T-helper 1 cell treated with Interleukin-12 subunit alpha and Interleukin-12 subunit beta and Interleukin-4 antibody, amounts not matched to agents 30 μg/mL and 1 μg/mL, for 36 hours (primary cell): ENCODE data around the gene DNAJB2.

ENCODE experiments used
- H3K27ac Mint-ChIP-seq: one replicate; pipeline ENCODE4 v1.8.0; 2021; ENCODE audit warnings: mild to moderate bottlenecking, mixed read lengths
- H3K27me3 Mint-ChIP-seq: one replicate; pipeline ENCODE4 v1.8.0; 2021; ENCODE audit warnings: low read depth, mixed read lengths
- H3K36me3 Mint-ChIP-seq: one replicate; pipeline ENCODE4 v1.8.0; 2021; ENCODE audit warnings: low read depth, mixed read lengths
- H3K4me1 Mint-ChIP-seq: one replicate; pipeline ENCODE4 v1.8.0; 2021; ENCODE audit warnings: low read depth, mixed read lengths
- H3K4me3 Mint-ChIP-seq: one replicate; pipeline ENCODE4 v1.8.0; 2021; ENCODE audit warnings: mild to moderate bottlenecking, moderate library complexity, mixed read lengths
- H3K9me3 Mint-ChIP-seq: one replicate; pipeline ENCODE4 v1.8.0; 2021; ENCODE audit warnings: mixed read lengths

Gene DNAJB2

DNA sequence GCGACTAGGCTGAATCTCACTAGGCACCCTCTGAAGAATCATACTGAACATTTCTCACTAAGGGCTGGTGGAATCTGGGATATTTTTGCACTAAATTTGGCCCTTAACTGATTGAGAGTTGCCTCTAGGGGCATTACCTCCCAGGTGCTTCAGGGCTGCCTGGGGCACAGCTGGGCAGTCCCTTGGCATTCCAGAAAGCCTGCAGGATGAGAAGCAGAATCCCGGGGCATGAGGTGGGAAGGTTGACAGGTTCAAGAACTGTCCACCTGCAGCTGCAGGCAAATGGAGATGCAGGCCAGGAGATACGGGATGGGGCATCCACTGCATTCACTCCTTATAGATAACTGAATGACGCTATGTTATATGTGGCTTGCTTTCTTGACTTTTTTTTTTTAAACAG, 46.0 kb downstream of the DNAJB2 start:
- H3K36me3 Mint-ChIP-seq = no peaks in the 10 kb centered on the region
- H3K27me3 Mint-ChIP-seq = peaks cover 31% of the 10 kb centered on the region
- H3K9me3 Mint-ChIP-seq = no peaks in the 10 kb centered on the region
- peaks cover 2% of the 10 kb centered on the region for H3K4me1 Mint-ChIP-seq
- no peak overlapping the region for H3K4me3 Mint-ChIP-seq
- no peak overlapping the region for H3K27ac Mint-ChIP-seq

- H3K4me1 Mint-ChIP-seq = peaks cover 2% of the 10 kb centered on the region
- no peaks in the 10 kb centered on the region for H3K9me3 Mint-ChIP-seq
- no peak overlapping the region for H3K4me3 Mint-ChIP-seq
- H3K27ac Mint-ChIP-seq = no peak overlapping the region
- no peaks in the 10 kb centered on the region for H3K36me3 Mint-ChIP-seq
- peaks cover 37% of the 10 kb centered on the region for H3K27me3 Mint-ChIP-seq
Observed at GRCh38 chr2:219325657-219326315, 46.6 kb downstream of the DNAJB2 start.

DNA sequence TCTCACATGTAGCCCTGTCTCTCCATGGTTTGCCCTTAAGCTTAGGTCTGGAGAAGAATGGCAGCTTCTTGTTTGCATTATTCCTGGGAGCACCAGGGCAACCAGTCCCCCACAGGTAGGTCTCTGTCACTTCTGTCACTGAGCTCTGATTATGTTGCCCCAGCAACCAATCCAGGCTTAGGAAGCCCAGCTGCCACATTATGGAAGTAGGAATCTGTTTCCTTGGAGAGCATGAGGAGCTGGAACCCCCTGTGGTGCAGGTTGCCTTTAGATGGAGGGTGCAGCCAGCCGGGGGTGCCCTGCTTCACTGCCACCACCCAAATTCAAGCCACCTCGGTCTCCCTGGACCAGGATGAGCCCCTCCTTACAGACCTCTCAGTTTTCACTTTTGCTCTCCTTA, 48.6 kb downstream of the DNAJB2 start:
- H3K36me3 Mint-ChIP-seq = no peaks in the 10 kb centered on the region
- H3K4me3 Mint-ChIP-seq = no peak overlapping the region
- no peak overlapping the region for H3K27ac Mint-ChIP-seq
- H3K4me1 Mint-ChIP-seq = no peaks in the 10 kb centered on the region
- H3K27me3 Mint-ChIP-seq = peaks cover 45% of the 10 kb centered on the region
- no peaks in the 10 kb centered on the region for H3K9me3 Mint-ChIP-seq

GRCh38 chr2:219331560-219332213, 52.5 kb downstream of the DNAJB2 start:
- Mint-ChIP-seq H3K4me3 (no peak overlapping the region), H3K27me3 (peaks cover 75% of the 10 kb centered on the region)

GRCh38 chr2:219332542-219332941, 53.4 kb downstream of the DNAJB2 start, which contains the start of gene RESP18:
RESP18 (minus strand) TSS chr2:219332744.
- Mint-ChIP-seq H3K4me3 (no peak within 1 kb of the TSS), H3K9me3 (peaks cover 5% of the 10 kb centered on the region), H3K27ac (no peak within 1 kb of the TSS), H3K27me3 (peaks cover 79% of the 10 kb centered on the region), H3K4me1 (no peaks in the 10 kb centered on the region), H3K36me3 (no peaks in the 10 kb centered on the region)

More at GRCh38 chr2:219331560-219332213, 52.5 kb downstream of the DNAJB2 start:
- H3K27ac Mint-ChIP-seq = no peak overlapping the region
- peaks cover 5% of the 10 kb centered on the region for H3K9me3 Mint-ChIP-seq
- H3K36me3 Mint-ChIP-seq = no peaks in the 10 kb centered on the region
- H3K4me1 Mint-ChIP-seq = no peaks in the 10 kb centered on the region

- H3K27ac Mint-ChIP-seq = no peak overlapping the region
- peaks cover 81% of the 10 kb centered on the region for H3K27me3 Mint-ChIP-seq
- H3K36me3 Mint-ChIP-seq = no peaks in the 10 kb centered on the region
- H3K9me3 Mint-ChIP-seq = peaks cover 5% of the 10 kb centered on the region
- H3K4me1 Mint-ChIP-seq = no peaks in the 10 kb centered on the region
- H3K4me3 Mint-ChIP-seq = no peak overlapping the region
Observed at GRCh38 chr2:219334076-219334475, 54.9 kb downstream of the DNAJB2 start.

GRCh38 chr2:219335373-219335786, 56.2 kb downstream of the DNAJB2 start:
- H3K4me3 Mint-ChIP-seq = no peak overlapping the region
- peaks cover 5% of the 10 kb centered on the region for H3K9me3 Mint-ChIP-seq
- H3K27me3 Mint-ChIP-seq = peaks cover 76% of the 10 kb centered on the region
- H3K4me1 Mint-ChIP-seq = no peaks in the 10 kb centered on the region
- no peak overlapping the region for H3K27ac Mint-ChIP-seq
- no peaks in the 10 kb centered on the region for H3K36me3 Mint-ChIP-seq
